PC-9 (cell line): ENCODE results near the gene TDRD9.

Source experiments
- EZH2 ChIP-seq: fragments of 200-600 bp; sonication (generic); IDR thresholded peaks from 2 replicates; pipeline ENCODE4 v1.8.0; 2017; ENCODE audit warnings: antibody characterized with exemption, low read depth
- TF ChIP-seq, protein P1 (sequence below): fragments of 200-600 bp; sonication (generic); conservative IDR thresholded peaks from 2 replicates; pipeline ENCODE4 v1.6.1; 2017; ENCODE audit warnings: mixed run types, antibody characterized with exemption, mild to moderate bottlenecking, moderate library complexity

GRCh38 chr14:103899316-103899715, 28.9 kb upstream of the TDRD9 start:
- TF ChIP-seq EZH2, result no peak
- TF ChIP-seq, protein P1, sequence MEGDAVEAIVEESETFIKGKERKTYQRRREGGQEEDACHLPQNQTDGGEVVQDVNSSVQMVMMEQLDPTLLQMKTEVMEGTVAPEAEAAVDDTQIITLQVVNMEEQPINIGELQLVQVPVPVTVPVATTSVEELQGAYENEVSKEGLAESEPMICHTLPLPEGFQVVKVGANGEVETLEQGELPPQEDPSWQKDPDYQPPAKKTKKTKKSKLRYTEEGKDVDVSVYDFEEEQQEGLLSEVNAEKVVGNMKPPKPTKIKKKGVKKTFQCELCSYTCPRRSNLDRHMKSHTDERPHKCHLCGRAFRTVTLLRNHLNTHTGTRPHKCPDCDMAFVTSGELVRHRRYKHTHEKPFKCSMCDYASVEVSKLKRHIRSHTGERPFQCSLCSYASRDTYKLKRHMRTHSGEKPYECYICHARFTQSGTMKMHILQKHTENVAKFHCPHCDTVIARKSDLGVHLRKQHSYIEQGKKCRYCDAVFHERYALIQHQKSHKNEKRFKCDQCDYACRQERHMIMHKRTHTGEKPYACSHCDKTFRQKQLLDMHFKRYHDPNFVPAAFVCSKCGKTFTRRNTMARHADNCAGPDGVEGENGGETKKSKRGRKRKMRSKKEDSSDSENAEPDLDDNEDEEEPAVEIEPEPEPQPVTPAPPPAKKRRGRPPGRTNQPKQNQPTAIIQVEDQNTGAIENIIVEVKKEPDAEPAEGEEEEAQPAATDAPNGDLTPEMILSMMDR, result no peak
